PC-3 (cell line): ENCODE data around the gene USP9X. TPM values are rescaled to one million over a fixed set of nuclear protein-coding genes. Genes with fewer than 3 reads are reported as not detected.
"Not testable (repeated sequence)": the region's sequence is repeated elsewhere in the genome, so short reads cannot be mapped to it uniquely, and the experiment has no call there.

Source experiments
- ATAC-seq: fragments of 200-7000 bp; cut with Tn5 transposase; 2 replicates; pipeline ENCODE4 v1.9.1; 2020; ENCODE audit warnings: mild to moderate bottlenecking, moderate library complexity
- BruUV-seq: library from RNA; stranded (reverse); fragments of 400-500 nt; replicated peaks from 2 replicates; lab custom pipeline; 2021; lab: Mats Ljungman, UMichigan
- CTCF ChIA-PET: fragments of 300-600 bp; sonication (Branson Sonifier 250); formaldehyde crosslinking; loops from one replicate; lab custom pipeline; 2022; ENCODE audit warnings: antibody characterized with exemption; lab: Charles Lee
- POLR2A ChIA-PET: fragments of 300-600 bp; sonication (Branson Sonifier 250); formaldehyde crosslinking; loops from one replicate; lab custom pipeline; 2022; ENCODE audit warnings: antibody characterized with exemption; ENCODE audit not compliant: unreplicated experiment; lab: Charles Lee
- DNase-seq: peaks from one replicate; pipeline ENCODE4 v3.0.0-alpha.2; 2015
- H2AFZ ChIP-seq: fragments of 300-600 bp; sonication (generic); 2 replicates; pipeline ENCODE4 v1.6.0; 2016; ENCODE audit warnings: antibody characterized with exemption, low read length
- H3F3A ChIP-seq: fragments of 300-600 bp; sonication (generic); one replicate; pipeline ENCODE4 v1.6.0; 2017; ENCODE audit warnings: antibody characterized with exemption, low read length, control low read depth, mild to moderate bottlenecking; ENCODE audit not compliant: unreplicated experiment
- H3K27ac ChIP-seq: fragments of 300-600 bp; sonication (generic); 2 replicates; pipeline ENCODE4 v1.5.1; 2016; ENCODE audit warnings: mild to moderate bottlenecking, low read length
- H3K27me3 ChIP-seq: fragments of 300-600 bp; sonication (generic); 2 replicates; pipeline ENCODE4 v1.6.1; 2016; ENCODE audit warnings: low read length, mixed read lengths
- H3K36me3 ChIP-seq: fragments of 300-600 bp; sonication (generic); 2 replicates; pipeline ENCODE4 v1.6.1; 2016; ENCODE audit warnings: low read depth, mixed run types, low read length, mixed read lengths
- H3K4me1 ChIP-seq: fragments of 300-600 bp; sonication (generic); 2 replicates; pipeline ENCODE4 v1.5.1; 2016; ENCODE audit warnings: low read length; ENCODE audit not compliant: insufficient read depth
- H3K4me2 ChIP-seq: fragments of 300-600 bp; sonication (generic); 2 replicates; pipeline ENCODE4 v1.6.0; 2016; ENCODE audit warnings: low read length
- H3K4me3 ChIP-seq: fragments of 300-600 bp; sonication (generic); 2 replicates; pipeline ENCODE4 v1.5.1; 2016; ENCODE audit warnings: mild to moderate bottlenecking, low read length, mixed read lengths
- H3K79me2 ChIP-seq: fragments of 300-600 bp; sonication (generic); 2 replicates; pipeline ENCODE4 v1.6.1; 2017; ENCODE audit warnings: low read length, mixed read lengths
- H3K9ac ChIP-seq: fragments of 300-600 bp; sonication (generic); 2 replicates; pipeline ENCODE4 v1.6.0; 2016; ENCODE audit warnings: mild to moderate bottlenecking, low read length
- H3K9me2 ChIP-seq: fragments of 300-600 bp; sonication (generic); replicated peaks from 2 replicates; pipeline ENCODE4 v1.6.1; 2016; ENCODE audit warnings: mixed run types, low read length, mixed read lengths
- H3K9me3 ChIP-seq: fragments of 300-600 bp; sonication (generic); 2 replicates; pipeline ENCODE4 v1.6.1; 2016; ENCODE audit warnings: low read length, mixed read lengths
- H4K20me1 ChIP-seq: fragments of 300-600 bp; sonication (generic); 2 replicates; pipeline ENCODE4 v1.6.1; 2016; ENCODE audit warnings: low read length, mixed read lengths
- EZH2 ChIP-seq: fragments of 300-600 bp; sonication (generic); IDR thresholded peaks from one replicate; pipeline ENCODE4 v1.6.1; 2017; ENCODE audit warnings: antibody characterized with exemption, mild to moderate bottlenecking, low read length; ENCODE audit not compliant: unreplicated experiment
- EZH2phosphoT487 ChIP-seq: fragments of 300-600 bp; sonication (generic); IDR thresholded peaks from 2 replicates; pipeline ENCODE4 v1.6.1; 2018; ENCODE audit warnings: mild to moderate bottlenecking, antibody characterized with exemption, low read length, borderline replicate concordance
- intact Hi-C: fragments of 100-400 bp; cut with micrococcal nuclease; formaldehyde crosslinking; loops from 2 replicates; pipeline ENCODE4 v1.9.0; 2023
- total RNA-seq: library from RNA; depleted of rRNA; stranded (reverse); fragments of >200 nt; gene quantifications from 2 replicates; pipeline ENCODE4 v1.2.3, GENCODE V29; 2014
- TF ChIP-seq, protein P1 (sequence below): fragments of 300-600 bp; sonication (generic); conservative IDR thresholded peaks from 2 replicates; pipeline ENCODE4 v1.5.1; 2017; ENCODE audit warnings: antibody characterized with exemption, low read depth, mild to moderate bottlenecking, low read length

USP9X gene
- total RNA-seq, 1 experiment from 2014 or later = 63.5 TPM

DNA sequence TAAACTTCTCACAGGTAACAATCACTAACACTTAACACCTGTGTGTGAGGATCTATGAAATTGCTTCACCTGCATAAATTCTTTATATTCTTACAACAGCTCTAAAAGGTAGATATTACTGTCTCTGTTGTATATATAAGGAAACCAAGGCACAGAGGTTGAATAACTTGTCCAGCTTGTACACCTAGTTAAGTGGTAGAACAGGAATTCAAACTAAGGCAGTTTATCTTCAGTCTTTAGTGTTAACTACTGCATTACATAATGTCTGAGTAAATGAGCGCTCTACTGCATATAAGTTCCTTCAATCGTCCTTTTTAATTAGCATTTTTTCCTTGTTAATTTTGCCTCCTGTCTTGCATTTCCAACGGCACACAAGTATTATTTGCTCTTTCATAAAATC lies 15.0 kb downstream of the USP9X start:
- no peak overlapping the region for H3K27ac ChIP-seq
- no peak overlapping the region for H2AFZ ChIP-seq
- intact Hi-C loops = no loop called here
- no TSS peak for BruUV-seq
- peaks cover 47% of the 10 kb centered on the region for H4K20me1 ChIP-seq
- POLR2A ChIA-PET = no interaction called here
- ATAC-seq = no peak
- H3K4me3 ChIP-seq = no peak overlapping the region
- no peaks in the 10 kb centered on the region for H3K4me1 ChIP-seq
- TF ChIP-seq EZH2phosphoT487 (no peak), EZH2 (no peak)
- TF ChIP-seq, protein P1, sequence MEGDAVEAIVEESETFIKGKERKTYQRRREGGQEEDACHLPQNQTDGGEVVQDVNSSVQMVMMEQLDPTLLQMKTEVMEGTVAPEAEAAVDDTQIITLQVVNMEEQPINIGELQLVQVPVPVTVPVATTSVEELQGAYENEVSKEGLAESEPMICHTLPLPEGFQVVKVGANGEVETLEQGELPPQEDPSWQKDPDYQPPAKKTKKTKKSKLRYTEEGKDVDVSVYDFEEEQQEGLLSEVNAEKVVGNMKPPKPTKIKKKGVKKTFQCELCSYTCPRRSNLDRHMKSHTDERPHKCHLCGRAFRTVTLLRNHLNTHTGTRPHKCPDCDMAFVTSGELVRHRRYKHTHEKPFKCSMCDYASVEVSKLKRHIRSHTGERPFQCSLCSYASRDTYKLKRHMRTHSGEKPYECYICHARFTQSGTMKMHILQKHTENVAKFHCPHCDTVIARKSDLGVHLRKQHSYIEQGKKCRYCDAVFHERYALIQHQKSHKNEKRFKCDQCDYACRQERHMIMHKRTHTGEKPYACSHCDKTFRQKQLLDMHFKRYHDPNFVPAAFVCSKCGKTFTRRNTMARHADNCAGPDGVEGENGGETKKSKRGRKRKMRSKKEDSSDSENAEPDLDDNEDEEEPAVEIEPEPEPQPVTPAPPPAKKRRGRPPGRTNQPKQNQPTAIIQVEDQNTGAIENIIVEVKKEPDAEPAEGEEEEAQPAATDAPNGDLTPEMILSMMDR = no peak
- DNase-seq = no peak
- H3K79me2 ChIP-seq = peaks cover 100% of the 10 kb centered on the region
- CTCF ChIA-PET = no interaction called here
- H3K36me3 ChIP-seq = no peaks in the 10 kb centered on the region
- no peak overlapping the region for H3K4me2 ChIP-seq
- H3K9ac ChIP-seq = no peak overlapping the region
- no peaks in the 10 kb centered on the region for H3K9me2 ChIP-seq
- H3K9me3 ChIP-seq = no peaks in the 10 kb centered on the region
- no peaks in the 10 kb centered on the region for H3K27me3 ChIP-seq
- H3F3A ChIP-seq = no peaks in the 10 kb centered on the region

DNA sequence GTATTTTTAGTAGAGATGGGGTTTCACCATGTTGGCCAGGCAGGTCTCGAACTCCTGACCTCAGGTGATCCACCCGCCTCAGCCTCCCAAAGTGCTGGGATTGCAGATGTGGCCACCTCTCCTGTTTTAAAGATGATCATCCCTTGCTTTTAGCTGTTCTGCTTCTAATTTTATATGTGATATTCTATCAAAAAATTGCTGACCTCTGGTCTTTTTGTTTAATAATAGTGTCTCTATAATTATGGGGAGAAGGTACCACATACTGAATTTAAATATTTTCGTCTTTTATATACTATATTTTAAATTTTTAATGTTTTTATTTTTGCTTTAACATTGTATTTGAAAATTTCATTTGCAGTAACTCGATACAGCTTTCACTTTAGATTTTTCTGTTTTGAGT lies 15.6 kb downstream of the USP9X start:
- Histone ChIP-seq H3F3A (no peaks in the 10 kb centered on the region), H3K36me3 (no peaks in the 10 kb centered on the region), H3K4me2 (no peak overlapping the region), H3K4me3 (no peak overlapping the region), H4K20me1 (peaks cover 41% of the 10 kb centered on the region), H3K4me1 (no peaks in the 10 kb centered on the region), H3K79me2 (peaks cover 100% of the 10 kb centered on the region), H3K9me2 (no peaks in the 10 kb centered on the region), H3K27ac (no peak overlapping the region), H3K9ac (no peak overlapping the region), H3K27me3 (no peaks in the 10 kb centered on the region), H2AFZ (no peak overlapping the region), H3K9me3 (no peaks in the 10 kb centered on the region)
- POLR2A ChIA-PET = no interaction called here
- no peak for DNase-seq
- TF ChIP-seq, protein P1 = no peak
- no peak for TF ChIP-seq EZH2phosphoT487
- no peak for TF ChIP-seq EZH2
- CTCF ChIA-PET = no interaction called here
- BruUV-seq = no TSS peak
- intact Hi-C loops = no loop called here
- ATAC-seq = no peak

DNA sequence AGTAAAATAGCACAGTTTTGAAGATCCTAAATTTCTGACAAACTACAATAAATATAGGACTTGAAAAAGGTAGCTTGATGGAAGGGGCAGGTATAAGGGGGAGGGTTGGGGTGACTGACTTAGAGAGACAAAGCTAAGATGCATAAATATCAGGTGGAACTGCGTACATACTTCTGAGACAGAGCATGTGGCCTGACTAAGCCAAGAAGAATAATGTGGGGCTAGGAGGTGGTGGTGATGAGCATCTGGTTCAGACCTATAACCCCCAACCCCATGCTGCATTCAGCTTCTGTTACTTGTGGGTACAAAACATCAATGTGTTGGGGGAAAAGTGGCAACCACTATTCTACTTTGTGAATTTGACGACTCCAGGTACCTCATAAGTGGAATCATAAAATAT lies 19.8 kb downstream of the USP9X start:
- Histone ChIP-seq H3K9ac (no peak overlapping the region), H3K79me2 (peaks cover 100% of the 10 kb centered on the region), H4K20me1 (peaks cover 44% of the 10 kb centered on the region), H3K27me3 (no peaks in the 10 kb centered on the region), H3K9me3 (no peaks in the 10 kb centered on the region), H2AFZ (no peak overlapping the region), H3K9me2 (no peaks in the 10 kb centered on the region), H3K4me3 (no peak overlapping the region), H3K4me2 (no peak overlapping the region), H3F3A (no peaks in the 10 kb centered on the region), H3K36me3 (no peaks in the 10 kb centered on the region), H3K27ac (no peak overlapping the region), H3K4me1 (no peaks in the 10 kb centered on the region)
- no TSS peak for BruUV-seq
- POLR2A ChIA-PET = interaction anchor here (0.6 kb wide), 1 partner anchor 103 kb away, joined by 3 read pairs; no protein-coding TSS in a partner anchor
- intact Hi-C loops = no loop called here
- CTCF ChIA-PET = no interaction called here
- ATAC-seq (no peak), DNase-seq (no peak)
- TF ChIP-seq, protein P1 = no peak
- no peak for TF ChIP-seq EZH2phosphoT487
- TF ChIP-seq EZH2 = no peak

DNA sequence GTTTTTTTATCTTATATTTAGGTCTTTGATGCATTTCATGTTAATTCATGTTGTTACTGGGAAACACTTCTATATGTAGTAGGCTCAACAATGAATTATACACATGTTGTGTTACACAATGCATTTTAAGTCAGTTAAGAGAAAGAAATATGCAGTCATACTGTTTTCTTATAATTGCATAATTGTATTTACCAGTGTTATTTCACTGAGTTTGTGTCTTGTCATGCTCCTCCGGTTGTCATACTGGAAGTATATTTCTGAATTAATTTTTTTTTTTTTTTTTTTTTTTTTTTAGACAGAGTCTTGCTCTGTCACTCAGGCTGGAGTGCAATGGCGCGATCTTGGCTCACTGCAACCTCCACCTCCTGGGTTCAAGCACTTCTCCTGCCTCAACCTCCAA lies 21.0 kb downstream of the USP9X start:
- H3K9me3 ChIP-seq, ATAC-seq, H3K9me2 ChIP-seq, POLR2A ChIA-PET, BruUV-seq, intact Hi-C loops, H3K36me3 ChIP-seq, DNase-seq, H3K27ac ChIP-seq, H3K9ac ChIP-seq, H3K4me1 ChIP-seq, H3K4me2 ChIP-seq, CTCF ChIA-PET, H3F3A ChIP-seq, H3K27me3 ChIP-seq, H2AFZ ChIP-seq, H3K4me3 ChIP-seq: not testable (repeated sequence)
- Histone ChIP-seq H4K20me1 (peaks cover 52% of the 10 kb centered on the region), H3K79me2 (peaks cover 100% of the 10 kb centered on the region)
